Endothelial cell of umbilical vein (primary cell): ENCODE data around the gene LEPROT. TPM values are rescaled to one million over a fixed set of nuclear protein-coding genes. Genes with fewer than 3 reads are reported as not detected.

Source experiments
- BruUV-seq: library from RNA; stranded (reverse); fragments of 400-500 nt; replicated peaks from 2 replicates; lab custom pipeline; 2021; lab: Mats Ljungman, UMichigan
- CTCF ChIA-PET: fragments of 300-600, 350-600 bp; sonication (Branson Sonifier 250); formaldehyde crosslinking; loops from one replicate; lab custom pipeline; 2021; ENCODE audit warnings: antibody characterized with exemption, inconsistent platforms; lab: Charles Lee
- POLR2A ChIA-PET: fragments of 300-600, 350-600 bp; sonication (Branson Sonifier 250); formaldehyde crosslinking; loops from one replicate; lab custom pipeline; 2021; ENCODE audit warnings: antibody characterized with exemption, inconsistent platforms; lab: Charles Lee
- DNase-seq: peaks from one replicate; pipeline ENCODE4 v3.0.0-alpha.2; 2011; ENCODE audit warnings: low read depth, low spot score
- FAIRE-seq: peaks from 2 replicates; lab custom pipeline; 2011; peaks lifted over from hg19 to GRCh38; lab: Jason Lieb, UNC
- H2AFZ ChIP-seq: 2 replicates; pipeline ENCODE4 v1.6.0; 2012; ENCODE audit warnings: low read depth, low read length, control low read depth, inconsistent platforms
- H3K27ac ChIP-seq: 2 replicates; pipeline ENCODE4 v1.5.1; 2011; ENCODE audit warnings: low read depth, mild to moderate bottlenecking, control low read depth, low read length, moderate library complexity; ENCODE audit not compliant: insufficient read depth
- H3K27me3 ChIP-seq, 2 experiments: 2 replicates each; pipeline versions ENCODE4 v1.6.0 to v1.6.1; 2011; ENCODE audit warnings: low read length in 2 of 2, mixed read lengths in 1 of 2; ENCODE audit not compliant: control insufficient read depth in 2 of 2, insufficient read depth in 2 of 2
- H3K36me3 ChIP-seq, 2 experiments: 2 replicates in 1 of 2; 3 replicates in 1 of 2; pipeline ENCODE4 v1.5.1; 2011; ENCODE audit warnings: low read length in 2 of 2, mild to moderate bottlenecking in 1 of 2, moderate library complexity in 1 of 2; ENCODE audit not compliant: control insufficient read depth in 2 of 2, insufficient read depth in 2 of 2; ENCODE audit errors: extremely low read depth in 1 of 2
- H3K4me1 ChIP-seq: 3 replicates; pipeline ENCODE4 v1.5.1; 2011; ENCODE audit warnings: mild to moderate bottlenecking, low read length; ENCODE audit not compliant: control insufficient read depth, insufficient read depth; ENCODE audit errors: extremely low read depth
- H3K4me2 ChIP-seq: 2 replicates; pipeline ENCODE4 v1.6.1; 2011; ENCODE audit warnings: low read length, control low read depth, mixed read lengths; ENCODE audit not compliant: insufficient read depth
- H3K4me3 ChIP-seq, 3 experiments: fragments of 200-600 bp in 1 of 3; sonication (generic), shearing (Covaris generic) in 1 of 3; replicated peaks in 1 of 3; 2 replicates each; pipeline ENCODE4 v1.5.1; 2011 to 2016; ENCODE audit warnings: control low read depth in 3 of 3, low read length in 3 of 3, mild to moderate bottlenecking in 2 of 3, inconsistent platforms in 1 of 3, low read depth in 1 of 3, moderate library complexity in 1 of 3; ENCODE audit not compliant: insufficient read depth in 1 of 3
- H3K79me2 ChIP-seq: 2 replicates; pipeline ENCODE4 v1.6.0; 2012; ENCODE audit warnings: low read length, inconsistent platforms; ENCODE audit not compliant: control insufficient read depth, insufficient read depth
- H3K9ac ChIP-seq: replicated peaks from 2 replicates; pipeline ENCODE3; 2011; ENCODE audit warnings: low read length, control low read depth; ENCODE audit not compliant: insufficient read depth; ENCODE audit errors: extremely low read depth
- H3K9me1 ChIP-seq: replicated peaks from 3 replicates; pipeline ENCODE4 v1.6.0; 2011; ENCODE audit warnings: mild to moderate bottlenecking, low read length; ENCODE audit not compliant: control insufficient read depth, insufficient read depth; ENCODE audit errors: extremely low read depth
- H3K9me3 ChIP-seq: replicated peaks from 2 replicates; pipeline ENCODE4 v1.5.1; 2012; ENCODE audit warnings: low read length, inconsistent platforms; ENCODE audit not compliant: control insufficient read depth, insufficient read depth
- H4K20me1 ChIP-seq: replicated peaks from 2 replicates; pipeline ENCODE3; 2011; ENCODE audit warnings: mild to moderate bottlenecking, low read length; ENCODE audit not compliant: control insufficient read depth, insufficient read depth; ENCODE audit errors: extremely low read depth
- CTCF ChIP-seq, 2 donors: IDR thresholded peaks; 1 replicate in 1 of 2; 2 replicates in 1 of 2; pipeline ENCODE4 v1.5.1; 2011; ENCODE audit warnings: low read length in 2 of 2, mild to moderate bottlenecking in 2 of 2, moderate library complexity in 2 of 2, control low read depth in 1 of 2, inconsistent platforms in 1 of 2, low read depth in 1 of 2; ENCODE audit not compliant: insufficient read depth in 1 of 2; ENCODE audit errors: extremely low read depth in 1 of 2
- EZH2 ChIP-seq: IDR thresholded peaks from 2 replicates; pipeline ENCODE4 v1.6.1; 2012; ENCODE audit warnings: borderline replicate concordance, low read depth, mild to moderate bottlenecking, moderate library complexity, low read length, inconsistent platforms; ENCODE audit not compliant: severe bottlenecking
- FOS ChIP-seq: IDR thresholded peaks from 2 replicates; pipeline ENCODE4 v1.6.1; 2011; ENCODE audit warnings: mild to moderate bottlenecking, low read length, moderate library complexity, borderline replicate concordance; ENCODE audit not compliant: insufficient read depth
- GATA2 ChIP-seq: IDR thresholded peaks from 2 replicates; pipeline ENCODE4 v1.7.0; 2011; ENCODE audit warnings: low read depth, mild to moderate bottlenecking, moderate library complexity, mixed read lengths, low read length; ENCODE audit not compliant: insufficient read length, insufficient read depth
- JUN ChIP-seq: IDR thresholded peaks from 2 replicates; pipeline ENCODE4 v1.6.1; 2011; ENCODE audit warnings: borderline replicate concordance, low read depth; ENCODE audit not compliant: insufficient read length, insufficient read depth
- MAX ChIP-seq: IDR thresholded peaks from 2 replicates; pipeline ENCODE4 v1.6.1; 2011; ENCODE audit not compliant: insufficient read depth, insufficient read length
- MYC ChIP-seq: IDR thresholded peaks from one replicate; pipeline ENCODE4 v1.6.1; 2011; ENCODE audit warnings: mild to moderate bottlenecking, low read depth, low read length
- POLR2A ChIP-seq: IDR thresholded peaks from 2 replicates; pipeline ENCODE4 v1.6.1; 2012; ENCODE audit warnings: low read depth, mild to moderate bottlenecking, control low read depth, low read length
- POLR2AphosphoS5 ChIP-seq: IDR thresholded peaks from 2 replicates; pipeline ENCODE4 v1.6.1; 2012; ENCODE audit warnings: low read depth, mild to moderate bottlenecking, control low read depth, low read length, moderate library complexity; ENCODE audit not compliant: insufficient read depth
- dilution Hi-C: fragments of 300-500 bp; cut with MboI; formaldehyde crosslinking; loops from one replicate; pipeline ENCODE4 v1.15.0; 2019; ENCODE audit warnings: low sequenced_read_pairs; ENCODE audit not compliant: extremely low pct_ligation_motif_present
- intact Hi-C: fragments of 100-400 bp; cut with micrococcal nuclease; formaldehyde crosslinking; loops from one replicate; pipeline ENCODE4 v1.10.0; 2022
- polyA plus RNA-seq, 4 experiments: library from polyadenylated mRNA; depleted of rRNA in 3 of 4; stranded (reverse) in 3 of 4; unstranded in 1 of 4; fragments of >200 nt; gene quantifications; 2 replicates each; pipeline versions ENCODE4 v1.2.1 to v1.2.3, GENCODE V29; 2011 to 2012; ENCODE audit warnings: missing spikeins in 1 of 4
- total RNA-seq: library from RNA; stranded (reverse); gene quantifications from 2 replicates; pipeline ENCODE4 v1.2.3, GENCODE V29; 2021

LEPROT gene
- total and polyA plus RNA-seq, 2 donors (not counting 3 experiments of a cell fraction or from before 2014, with no cell fraction given) = 80.6 to 94.8 TPM

- H3K79me2 ChIP-seq = no peaks in the 10 kb centered on the region
- H3K4me3 ChIP-seq = no peak overlapping the region
- no peak overlapping the region for H3K4me2 ChIP-seq
- H3K4me1 ChIP-seq = no peaks in the 10 kb centered on the region
- TF ChIP-seq POLR2A (no peak), CTCF (IDR thresholded peaks at IDR 0.05; ENCODE audit: extremely low read depth in 1 of 2, insufficient read depth in 1 of 2, low read depth in 1 of 2, low read length in 2 of 2) (no peak), MAX (no peak), EZH2 (no peak), GATA2 (no peak), JUN (no peak), FOS (no peak), POLR2AphosphoS5 (no peak), MYC (no peak)
- no peaks in the 10 kb centered on the region for H3K36me3 ChIP-seq
- BruUV-seq = no TSS peak
- ChIA-PET POLR2A (no interaction called here), CTCF (interaction anchor here (1.0 kb wide), 1 partner anchor 11 kb away, joined by 3 read pairs; no protein-coding TSS in a partner anchor)
- H3K9me3 ChIP-seq = no peaks in the 10 kb centered on the region
- dilution Hi-C loops = no loop called here
- intact Hi-C loops = no loop called here
- H3K27ac ChIP-seq = no peak overlapping the region
- no peak overlapping the region for H3K9ac ChIP-seq
- H4K20me1 ChIP-seq = no peaks in the 10 kb centered on the region
- no peak overlapping the region for H2AFZ ChIP-seq
- DNase-seq (no peak), FAIRE-seq (no peak)
- no peaks in the 10 kb centered on the region for H3K9me1 ChIP-seq
- no peaks in the 10 kb centered on the region for H3K27me3 ChIP-seq
Observed at GRCh38 chr1:65377496-65378246, 42.8 kb upstream of the LEPROT start.
